Stimulated activated CD4-positive, alpha-beta T cell treated with anti-CD3 and anti-CD28 coated beads, Interleukin-1b, Interleukin-23, amount 100 ng/mL, for 1 hour (primary cell): Measurements from ENCODE around the gene IFT27.

Source experiments
- DNase-seq, 2 donors: peaks; one replicate each; pipeline ENCODE4 v3.0.0-alpha.2; 2020; ENCODE audit warnings: low read depth in 2 of 2

IFT27 gene

DNA sequence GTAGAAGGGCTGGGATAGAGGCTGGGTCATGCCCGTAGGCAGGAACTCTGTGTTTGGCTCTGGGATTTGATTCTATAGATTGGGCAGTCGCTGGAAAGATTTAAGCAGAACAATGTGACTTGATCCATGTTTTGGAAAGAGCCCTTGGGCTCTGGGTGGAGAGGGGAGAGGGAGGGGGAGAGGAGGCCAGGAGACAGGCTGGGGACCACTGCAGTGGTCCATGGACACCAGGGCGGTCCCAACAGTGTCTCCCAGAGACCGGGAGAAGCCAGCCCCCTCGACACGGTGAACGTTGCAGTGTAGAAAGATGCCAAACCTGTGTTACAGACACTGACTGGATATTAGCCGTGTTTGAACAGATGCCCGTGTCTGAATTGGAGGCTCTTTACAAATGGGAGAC, 21.5 kb upstream of the IFT27 start:
- no peak for DNase-seq

DNA sequence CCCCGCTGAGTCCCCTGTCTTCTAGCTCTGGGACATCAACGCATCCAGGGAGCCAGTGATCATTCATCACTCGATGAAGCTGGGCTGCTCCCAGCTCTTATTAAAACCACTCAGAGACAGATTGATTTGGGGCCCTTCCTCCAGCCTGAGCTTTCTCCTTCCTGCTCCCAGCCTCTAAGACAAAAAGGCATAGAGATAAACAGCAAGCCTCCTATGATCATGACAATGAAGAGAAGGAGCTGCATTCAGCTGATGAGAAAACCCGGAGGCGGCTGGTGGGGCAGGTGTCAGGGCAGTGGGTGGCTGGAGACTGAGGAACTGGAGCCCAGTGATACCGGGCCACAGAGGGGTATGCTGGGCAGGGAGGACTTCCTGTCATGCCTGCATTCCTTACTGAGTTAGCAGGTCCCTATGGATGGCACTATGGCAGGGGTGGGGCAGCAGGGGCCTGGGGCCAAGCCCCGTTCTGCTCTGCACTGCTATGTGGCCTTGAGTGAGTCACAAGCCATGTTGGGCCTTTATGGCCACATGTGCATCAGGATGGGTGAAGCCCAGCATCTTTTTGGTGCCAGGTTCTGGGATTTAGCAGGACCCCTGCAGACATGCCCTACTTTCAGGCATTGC, 20.7 kb upstream of the IFT27 start:
- DNase-seq = no peak

DNA sequence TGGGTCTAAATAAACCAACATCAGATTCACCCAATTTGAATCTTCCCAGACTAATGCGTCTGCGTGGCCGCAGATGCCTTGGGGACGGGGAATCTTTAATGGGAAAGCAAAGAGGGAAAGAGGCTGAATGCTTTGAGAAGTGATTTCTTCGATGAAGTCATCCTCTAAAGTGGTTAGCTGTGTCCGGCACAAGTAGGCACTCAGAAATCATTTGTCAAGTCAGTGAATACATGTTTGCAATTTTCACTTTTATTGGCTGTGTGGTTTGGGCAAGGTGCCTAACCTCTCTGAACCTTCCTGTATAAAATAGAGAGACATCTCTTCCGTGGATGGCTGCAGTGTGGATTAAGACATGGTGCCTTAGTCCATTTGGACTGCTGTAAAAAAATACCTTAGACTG, 19.7 kb upstream of the IFT27 start:
- no peak for DNase-seq

DNA sequence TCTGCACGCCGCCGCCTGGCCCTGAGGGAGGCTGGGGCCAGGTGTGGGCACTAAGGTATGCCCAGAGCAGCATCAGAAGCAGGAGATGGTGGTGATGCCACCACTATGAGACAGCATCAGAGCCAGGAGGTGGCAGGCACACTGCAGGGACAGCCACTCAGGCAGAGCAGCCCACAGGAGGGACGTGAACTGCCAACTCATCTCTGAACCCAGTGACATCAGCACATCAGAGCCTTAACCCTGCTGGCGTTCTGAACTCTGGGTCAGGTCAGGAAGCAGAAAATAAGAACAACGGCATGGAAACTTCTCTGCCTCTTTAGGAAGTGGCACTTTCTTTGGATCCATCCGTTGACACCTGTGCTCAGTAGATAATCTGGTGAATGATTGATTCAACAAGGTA, 14.7 kb upstream of the IFT27 start:
- DNase-seq = no peak

DNA sequence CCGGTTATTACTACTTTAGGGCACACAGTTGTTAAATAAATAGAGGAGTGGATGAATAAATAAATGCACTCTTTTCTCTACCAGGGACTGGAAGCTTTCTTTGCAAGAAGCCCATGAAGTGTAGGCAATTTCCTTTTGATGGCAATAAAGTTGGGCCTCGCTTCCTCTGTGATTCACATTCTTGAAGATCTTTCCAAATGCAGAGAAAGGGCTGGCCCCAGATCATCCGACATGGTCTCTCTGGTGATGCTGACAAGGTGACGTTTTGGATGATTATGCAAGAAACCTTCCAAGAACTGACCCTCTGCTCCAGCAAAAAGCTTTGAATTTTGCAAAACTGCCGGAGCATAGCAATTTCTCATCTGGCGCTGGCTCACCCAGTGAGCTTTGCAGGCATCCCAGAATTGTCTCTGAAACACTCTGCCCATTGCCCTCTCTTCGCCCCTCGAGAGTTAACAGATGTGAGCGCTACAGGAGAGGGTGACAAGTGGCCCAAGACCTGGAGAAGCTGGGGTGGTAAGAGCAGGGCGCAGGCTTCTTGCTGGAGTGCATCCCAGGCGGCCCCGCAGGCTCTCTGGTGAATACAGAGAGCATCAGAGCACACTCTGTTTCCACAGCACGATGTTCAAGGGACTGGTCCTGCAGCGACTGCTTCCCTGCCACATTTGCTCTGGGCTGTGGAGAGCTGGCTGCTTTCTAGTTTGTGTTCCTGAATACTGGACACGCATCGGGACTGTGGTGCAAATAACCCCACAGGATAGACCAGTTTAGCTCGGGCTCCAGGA, 11.5 kb upstream of the IFT27 start:
- no peak for DNase-seq

DNA sequence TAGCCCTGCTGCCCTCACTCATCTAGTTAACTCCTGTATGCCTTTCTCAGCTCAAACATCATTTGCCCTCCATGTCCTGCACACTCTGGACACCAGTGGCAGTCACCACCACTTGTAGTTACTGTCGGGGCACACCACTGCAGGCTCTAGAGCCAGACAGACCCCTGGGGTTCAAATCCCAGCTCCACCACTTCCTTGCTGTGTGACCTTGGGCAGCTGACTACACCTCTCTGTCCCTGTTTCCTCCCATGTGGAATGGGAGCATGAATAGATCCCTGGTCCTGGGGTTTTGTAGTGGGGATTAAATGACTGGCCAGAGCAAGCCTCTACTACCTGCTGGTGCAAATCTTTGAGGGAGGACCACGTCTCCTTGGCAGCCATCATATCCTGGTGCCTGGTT, 7.8 kb upstream of the IFT27 start:
- no peak for DNase-seq

DNA sequence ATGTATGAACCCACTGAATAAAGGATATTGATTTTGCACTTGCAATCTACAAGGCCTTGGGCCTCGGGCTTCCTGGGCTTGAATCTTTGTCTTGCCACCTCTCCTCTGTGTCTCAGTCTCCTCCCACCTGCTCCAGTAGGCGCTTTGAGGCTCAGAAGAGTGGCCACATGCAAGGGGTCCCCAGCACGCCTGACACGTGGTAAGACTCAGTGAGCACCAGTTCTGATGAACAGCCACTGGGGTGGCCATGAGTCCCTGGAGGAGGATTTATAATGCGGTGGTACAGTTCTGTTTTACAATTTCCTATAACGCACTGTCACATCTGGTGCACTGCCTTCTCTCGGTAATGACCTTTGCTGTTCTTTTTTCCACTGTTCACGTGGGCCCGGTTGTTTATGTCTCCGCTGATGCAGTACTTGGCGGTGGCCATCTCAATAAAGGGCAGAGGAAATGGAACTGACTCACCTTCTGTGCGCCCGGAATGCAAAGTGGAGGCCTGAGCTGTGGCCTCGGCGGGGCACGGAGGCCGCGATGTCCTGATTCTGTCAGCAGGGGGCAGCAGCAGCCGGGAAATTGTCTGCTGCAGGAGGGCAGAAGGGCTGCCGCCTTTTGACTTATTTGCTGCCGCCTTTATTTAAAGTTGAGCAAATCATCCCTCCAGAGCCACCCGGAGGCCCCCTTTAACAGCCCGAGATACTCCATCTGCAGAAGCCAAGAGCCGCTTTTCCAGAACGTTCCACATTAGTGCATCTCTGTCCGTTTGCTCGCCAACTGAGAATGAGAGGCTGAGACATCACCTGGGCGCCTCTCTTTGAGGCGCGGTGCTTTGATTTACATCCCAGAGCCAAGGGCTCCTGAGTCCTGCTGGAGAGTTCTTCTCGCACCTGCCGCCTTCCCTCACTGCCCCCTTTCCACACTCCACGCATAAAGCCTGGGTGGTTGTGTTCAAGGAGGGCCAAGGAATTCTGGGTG, 6.0 kb upstream of the IFT27 start:
- DNase-seq = peak; percentile 77 to 80

DNA sequence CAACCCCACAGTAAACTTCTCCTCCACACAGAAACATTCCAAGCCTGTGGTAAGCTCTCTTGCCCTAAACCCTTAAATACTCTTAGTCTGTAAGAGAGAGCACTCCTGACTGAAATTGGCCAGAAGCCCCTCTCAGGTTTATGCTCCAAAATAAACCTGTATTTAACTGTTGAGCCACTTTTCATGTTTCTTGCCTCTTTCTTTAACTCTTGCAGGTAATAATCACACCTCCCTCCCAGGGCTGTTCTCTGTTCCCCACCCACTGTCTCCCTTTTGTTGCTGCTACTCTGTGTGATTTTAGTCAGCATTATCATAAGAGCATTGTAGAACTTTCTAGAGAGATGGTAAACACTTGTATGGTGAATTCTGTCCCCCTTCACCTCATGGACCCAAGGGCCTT, 2.1 kb upstream of the IFT27 start:
- no peak for DNase-seq

DNA sequence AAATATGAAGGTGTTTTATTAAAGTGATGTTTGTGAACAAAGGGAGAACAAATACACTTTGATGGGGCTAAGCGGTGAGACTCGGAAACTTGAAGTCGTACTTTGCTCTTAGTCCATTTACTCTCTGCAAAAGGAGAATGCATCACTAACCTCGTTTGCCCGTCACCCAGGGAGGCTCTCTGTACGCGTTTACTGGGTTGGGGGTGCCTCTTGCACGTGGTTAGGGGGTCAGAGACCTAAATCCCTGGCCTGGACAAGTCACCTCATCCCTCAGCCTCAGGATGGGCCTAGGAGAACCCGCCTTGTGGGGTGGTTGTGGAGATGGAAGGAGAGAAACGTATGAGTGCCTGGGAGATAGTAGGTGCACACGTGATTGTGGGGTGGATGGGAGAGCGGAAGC, 803 bp upstream of the IFT27 start:
- no peak for DNase-seq

DNA sequence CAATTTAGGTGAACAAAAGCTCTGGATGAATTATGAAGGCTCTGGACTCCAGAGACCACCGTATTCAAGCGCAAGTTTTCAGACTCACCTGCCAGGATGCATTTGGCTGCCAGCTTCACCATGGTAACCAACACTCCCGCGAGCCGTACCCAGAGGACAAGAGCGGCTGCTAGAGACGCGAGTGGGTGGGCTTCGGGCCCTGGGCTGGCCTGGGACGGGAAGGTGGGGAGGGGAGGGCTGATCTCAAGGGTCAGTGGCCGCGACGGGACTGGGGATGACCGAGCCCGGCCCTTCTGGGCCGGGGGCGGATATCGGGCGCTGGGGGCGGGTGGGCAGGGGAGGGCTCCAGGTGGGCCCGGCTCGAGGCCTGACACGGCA, 344 bp downstream of the IFT27 start:
- DNase-seq = no peak

DNA sequence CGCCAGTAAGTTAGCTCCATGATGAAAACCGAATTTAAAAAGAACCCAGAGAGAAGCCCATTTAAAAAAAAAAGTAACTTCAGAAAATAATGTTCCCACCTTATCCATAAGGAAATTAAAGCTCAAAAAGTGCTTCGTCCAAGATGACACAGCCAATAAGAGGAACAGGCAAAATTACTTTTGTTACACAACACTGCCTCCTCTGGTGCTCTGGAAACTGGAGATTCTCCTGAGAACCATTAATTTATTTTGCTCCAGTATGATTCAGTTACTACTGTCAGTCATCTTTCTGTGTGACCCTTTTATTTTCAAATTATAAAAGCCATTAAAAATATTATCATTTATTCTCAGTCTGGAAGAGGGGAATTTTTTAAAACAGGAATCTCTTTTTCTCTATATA, 2.0 kb downstream of the IFT27 start:
- DNase-seq = no peak

DNA sequence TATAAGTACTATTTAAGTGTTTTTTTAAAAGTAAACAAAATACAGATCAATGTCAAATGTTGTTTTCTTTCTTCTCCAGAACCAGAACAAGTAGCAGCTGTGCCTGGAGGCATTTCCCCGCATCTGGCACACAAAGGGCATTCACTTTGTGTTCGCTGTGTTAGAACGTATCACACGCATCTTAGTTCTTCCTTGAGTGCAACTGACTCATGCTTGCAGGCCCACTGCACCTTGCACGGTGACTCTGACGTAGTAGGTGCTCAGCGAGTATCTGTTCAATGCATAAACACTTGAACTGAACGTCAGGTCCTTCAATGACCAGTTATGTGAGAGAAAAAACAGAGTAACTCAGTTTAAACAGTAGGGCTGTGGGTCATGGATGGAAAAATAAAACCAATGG, 3.5 kb downstream of the IFT27 start:
- DNase-seq = no peak

DNA sequence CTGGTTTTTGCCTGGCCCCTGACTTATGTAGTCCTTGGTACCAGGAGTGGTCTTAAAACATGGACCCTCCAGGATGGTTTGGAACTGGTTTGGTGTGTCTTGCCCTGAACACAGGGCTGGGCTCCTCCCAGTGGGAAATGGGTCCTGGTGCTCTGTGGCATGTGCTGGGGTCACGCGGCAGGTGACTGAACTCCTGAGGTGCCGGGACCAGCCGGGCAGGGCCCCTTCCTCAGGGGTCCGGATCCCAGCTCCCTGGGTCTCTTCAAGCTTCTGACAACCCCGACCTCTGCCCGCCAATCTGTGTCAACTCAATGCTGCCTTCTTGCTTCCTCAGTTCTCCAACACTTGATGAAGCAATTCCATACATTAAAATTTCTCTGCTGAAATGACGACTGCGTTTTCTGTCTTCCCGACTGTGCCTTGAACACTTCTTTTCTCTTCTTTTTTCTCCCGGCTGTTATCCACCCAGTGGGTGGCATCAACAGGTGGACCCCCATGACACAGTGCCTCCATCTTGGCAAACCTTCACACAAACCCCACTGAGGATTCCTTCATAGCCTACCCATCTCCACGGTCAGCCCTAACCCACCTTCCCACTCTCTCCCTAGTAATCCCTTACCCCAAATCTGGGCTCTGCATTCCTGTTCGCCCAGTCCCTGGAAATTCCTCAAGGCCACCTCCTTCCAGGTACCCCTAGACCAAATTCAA, 4.4 kb downstream of the IFT27 start:
- no peak for DNase-seq

DNA sequence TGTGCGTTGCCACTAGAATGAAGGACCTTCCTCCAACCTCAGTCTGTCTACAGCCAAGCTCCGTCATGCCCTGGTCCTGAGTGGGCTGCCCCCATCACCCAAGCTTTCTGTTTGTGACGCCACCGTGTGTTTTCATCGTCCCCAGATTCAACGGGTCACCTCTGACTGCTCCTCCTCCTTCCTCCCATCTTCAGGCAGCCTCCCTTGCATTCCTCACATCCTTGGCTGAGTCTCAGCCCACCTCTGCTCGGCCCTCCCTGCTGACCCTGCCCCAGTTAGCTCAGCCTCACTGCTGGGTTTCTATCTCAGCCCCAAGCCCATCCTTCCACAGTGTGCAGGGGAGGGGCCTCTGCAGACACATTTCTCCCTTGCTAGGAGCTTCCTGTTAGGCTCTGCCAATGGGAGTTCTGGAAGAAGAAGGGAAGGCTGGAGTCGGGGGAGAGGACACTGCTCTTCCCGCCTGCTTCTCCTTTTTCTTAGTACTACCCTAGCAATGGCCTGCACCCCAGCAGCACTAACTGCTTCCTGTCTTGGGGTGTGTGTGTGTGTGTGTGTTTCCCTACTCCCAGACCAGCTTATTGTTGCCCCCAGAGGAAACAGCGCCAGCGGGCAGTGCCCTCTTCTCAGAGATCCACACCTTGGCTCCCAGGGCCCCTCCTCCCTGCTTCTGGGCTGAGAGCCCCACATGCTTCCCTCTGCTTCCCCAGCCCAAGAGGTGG, 5.2 kb downstream of the IFT27 start:
- no peak for DNase-seq

DNA sequence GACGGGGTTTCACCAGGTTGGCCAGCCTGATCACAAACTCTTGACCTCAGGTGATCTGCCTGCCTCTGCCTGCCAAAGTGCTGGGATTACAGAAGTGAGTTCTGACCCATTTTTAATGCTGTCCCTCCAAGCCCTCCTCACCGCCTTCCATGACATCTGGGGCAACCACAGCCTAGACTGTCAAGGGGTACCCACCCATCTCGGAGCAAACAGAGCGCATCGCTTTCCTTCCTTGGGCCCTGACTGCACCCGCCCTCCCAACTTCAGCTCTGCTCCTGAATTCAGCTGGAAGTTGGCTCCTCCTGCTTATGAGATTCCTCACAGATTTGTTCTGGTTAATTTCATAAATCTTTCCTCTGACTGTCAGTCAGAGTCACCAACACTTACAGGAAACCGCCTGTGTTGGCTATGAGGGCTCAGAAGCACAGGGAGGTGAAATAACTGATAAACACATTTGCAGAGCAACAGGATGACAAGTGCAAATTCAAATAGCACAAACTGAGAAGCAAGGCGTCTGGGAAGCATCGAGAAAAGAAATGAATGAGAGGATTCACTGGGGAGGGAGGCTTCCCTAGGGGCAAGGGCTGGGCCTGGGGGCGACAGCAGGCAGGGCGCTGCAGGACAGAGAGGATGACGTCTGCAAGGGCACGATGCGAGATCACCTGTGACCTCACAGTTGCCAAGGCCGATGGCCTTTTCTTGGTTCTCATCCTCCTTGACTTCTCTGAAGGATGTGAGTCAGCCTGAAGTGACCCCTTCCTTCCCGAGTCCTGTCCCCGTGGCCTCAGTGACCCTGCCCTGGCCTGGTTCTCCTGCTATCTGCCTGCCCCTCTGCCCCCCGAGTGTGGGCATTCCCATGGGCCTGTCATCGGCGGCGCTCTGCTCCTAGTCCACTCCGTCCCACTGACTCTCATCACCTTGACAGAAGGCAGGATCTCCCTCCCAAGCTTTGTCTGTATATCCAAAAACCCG, 6.1 kb downstream of the IFT27 start:
- DNase-seq = no peak

DNA sequence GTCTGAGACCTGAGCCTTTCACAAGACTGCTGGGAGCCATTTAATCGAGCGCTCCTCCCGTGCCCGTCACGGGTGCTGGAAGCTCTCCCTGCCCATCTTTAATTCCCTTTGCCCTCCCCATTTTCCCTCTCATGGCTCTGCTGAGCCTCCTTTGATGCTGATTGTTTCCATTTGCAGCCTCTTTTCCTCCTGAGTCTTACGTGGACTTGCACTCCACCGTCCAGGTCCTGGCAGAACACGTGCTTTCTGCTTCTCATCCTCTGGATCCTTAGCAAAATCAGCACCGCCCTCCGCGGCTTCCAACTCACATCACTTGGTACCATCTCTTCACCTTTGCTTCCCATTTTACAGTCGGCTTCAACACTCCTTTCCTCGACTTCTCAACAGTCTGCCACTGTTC, 7.3 kb downstream of the IFT27 start:
- no peak for DNase-seq

DNA sequence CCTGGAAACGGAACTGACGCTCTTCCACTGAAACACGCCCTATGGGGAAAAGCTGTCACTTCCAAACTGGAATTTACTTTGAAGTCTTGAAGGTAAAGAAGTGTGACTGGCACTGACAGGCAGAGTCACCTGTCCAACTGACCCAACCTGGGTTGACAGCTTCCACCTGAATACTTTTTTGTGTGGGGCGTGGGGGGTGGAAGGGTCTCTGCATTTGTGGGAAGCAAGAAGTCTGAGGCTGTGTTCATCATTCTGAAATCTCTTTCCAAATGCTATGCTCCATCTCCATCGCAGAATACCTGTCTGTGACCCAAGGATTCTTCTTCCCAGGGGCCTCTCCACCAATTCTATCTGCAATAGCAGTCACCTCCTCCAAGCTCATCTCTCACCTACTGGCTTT, 7.8 kb downstream of the IFT27 start:
- no peak for DNase-seq

DNA sequence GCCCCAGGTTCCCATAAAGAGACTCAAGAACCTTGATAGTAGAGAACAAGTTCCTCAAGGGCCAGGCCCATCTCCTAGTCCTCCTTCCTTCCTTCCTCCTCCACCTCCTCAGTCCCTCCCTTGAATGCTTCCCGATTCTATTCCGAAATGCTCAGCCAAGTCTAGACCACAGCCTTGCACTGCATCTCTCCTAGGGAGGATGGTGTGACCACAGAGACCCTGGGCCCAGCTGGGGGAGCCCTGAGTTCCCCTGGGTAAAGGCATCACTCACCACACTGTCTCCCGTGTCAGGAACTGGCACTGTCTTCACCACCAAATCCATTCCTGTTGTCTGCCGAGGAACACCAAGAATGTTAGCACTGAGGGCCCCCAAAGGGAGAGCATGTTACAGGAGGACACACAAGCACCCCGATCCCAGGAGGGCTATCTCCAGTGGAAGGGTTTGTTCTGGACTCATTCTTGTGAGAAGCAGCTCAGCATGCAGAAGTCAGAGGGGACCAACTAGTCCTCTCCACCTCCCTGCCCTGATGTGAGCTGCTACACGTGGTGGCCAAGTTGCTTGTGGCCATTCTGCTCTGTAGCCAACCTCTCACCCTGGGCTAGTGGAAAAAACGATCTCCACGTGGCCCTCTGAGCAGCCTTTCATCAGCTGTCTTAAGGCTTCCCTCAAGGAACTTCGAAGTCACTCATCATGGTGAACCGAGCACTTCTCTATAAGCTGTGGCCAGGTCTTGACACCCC, 8.7 kb downstream of the IFT27 start:
- DNase-seq = no peak

DNA sequence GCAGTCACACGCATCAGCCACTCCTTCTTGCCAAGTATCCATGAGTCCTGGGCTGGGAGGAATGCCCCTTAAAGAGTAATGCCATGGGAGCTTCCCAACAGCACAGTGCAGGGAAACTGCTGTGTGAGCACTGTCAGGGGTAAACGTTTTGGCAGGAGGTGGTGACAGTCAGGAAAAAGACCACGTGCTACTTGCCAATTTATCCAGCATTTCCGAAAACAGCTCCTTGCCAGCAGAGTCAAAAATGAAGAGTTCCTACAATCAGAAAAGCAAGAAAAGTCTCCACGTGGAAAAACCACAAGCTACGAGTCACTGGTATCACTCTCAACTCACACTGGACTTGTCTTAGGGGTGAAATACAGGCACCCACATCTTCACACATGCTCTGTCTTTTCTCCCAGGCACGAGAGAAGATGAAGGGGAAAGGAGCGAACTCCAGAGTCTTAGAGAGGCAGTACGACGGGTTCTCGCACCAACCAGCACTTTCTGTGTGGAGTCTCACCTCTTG, 9.9 kb downstream of the IFT27 start:
- no peak for DNase-seq
